Measurements from ENCODE around the gene GSG1L. TPM values are rescaled to one million over a fixed set of nuclear protein-coding genes. Genes with fewer than 3 reads are reported as not detected.
"Not testable (repeated sequence)": the region's sequence is repeated elsewhere in the genome, so short reads cannot be mapped to it uniquely, and the experiment has no call there.

GSG1L gene
- polyA plus RNA-seq, 3 donors = 0.41 to 0.91 (median 0.50) TPM

DNA sequence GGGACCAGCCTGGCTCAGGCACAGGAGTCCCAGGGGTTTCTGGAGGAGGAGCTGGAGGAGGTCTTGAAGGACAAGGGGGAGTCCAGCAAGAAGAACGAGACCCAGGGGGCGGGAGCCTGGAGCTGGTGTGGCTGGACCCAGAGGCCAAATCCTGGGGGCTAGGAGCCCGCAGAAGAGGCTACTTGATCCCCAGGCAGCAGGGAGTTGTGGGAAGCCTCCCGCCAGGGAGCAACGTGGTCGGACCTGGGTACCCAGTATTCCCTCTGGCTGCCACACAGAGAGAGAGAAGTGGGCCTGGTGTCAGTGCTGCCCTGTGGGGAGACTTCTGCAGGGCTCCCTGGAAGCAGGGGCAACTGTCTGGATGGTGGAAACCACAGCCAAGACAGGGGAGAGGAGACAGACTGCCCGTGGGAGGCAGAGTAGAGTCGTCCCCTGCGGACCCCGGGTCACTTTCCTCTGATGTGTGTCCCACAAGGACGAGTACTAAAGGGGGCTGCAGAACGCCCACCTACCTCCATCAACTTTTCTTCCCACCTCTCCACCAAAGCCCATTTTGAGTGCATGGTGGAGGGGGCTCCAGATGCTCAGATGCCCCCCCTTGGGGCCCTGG lies 160.4 kb downstream of the GSG1L start:
- no peak for DNase-seq

DNA sequence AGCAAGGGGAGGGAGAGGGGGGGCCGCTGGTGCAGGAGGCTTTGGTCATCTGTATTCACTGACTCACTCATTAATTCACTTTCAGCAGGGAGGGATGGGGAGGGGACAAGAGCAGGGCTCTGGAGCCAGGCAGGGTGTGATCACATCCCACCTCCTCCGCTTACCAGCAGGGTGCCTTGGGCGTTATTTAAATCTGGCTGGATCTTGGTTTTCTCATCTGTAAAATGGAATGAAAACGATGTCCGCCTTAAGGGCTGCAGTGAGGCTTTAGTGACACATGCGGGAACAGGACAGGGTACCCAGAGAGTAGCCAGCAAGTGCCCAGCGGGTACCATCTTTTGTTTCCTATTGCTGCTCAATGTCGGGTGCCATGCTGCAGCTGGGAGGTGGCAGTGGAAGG lies 161.0 kb downstream of the GSG1L start:
- DNase-seq = no peak

DNA sequence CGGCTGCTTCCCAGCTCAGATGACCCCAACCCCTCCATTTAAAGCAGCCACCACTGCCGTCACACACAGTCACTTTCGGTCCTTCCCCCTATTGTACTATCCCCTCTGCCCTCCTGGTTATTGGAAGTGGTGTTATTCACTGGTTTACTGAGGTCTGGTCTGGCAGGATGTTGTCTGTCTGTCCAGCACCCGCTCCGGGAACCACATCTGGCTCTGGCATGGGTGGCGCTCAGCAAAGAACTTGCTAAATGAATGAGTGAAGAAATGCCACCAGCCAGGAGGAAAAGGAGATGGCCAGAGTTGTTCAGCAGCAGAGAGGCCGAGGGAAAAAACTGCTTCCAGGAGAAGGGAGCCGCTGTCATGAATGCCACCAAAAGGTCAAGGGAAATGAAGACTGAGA lies 161.6 kb downstream of the GSG1L start:
- no peak for DNase-seq

DNA sequence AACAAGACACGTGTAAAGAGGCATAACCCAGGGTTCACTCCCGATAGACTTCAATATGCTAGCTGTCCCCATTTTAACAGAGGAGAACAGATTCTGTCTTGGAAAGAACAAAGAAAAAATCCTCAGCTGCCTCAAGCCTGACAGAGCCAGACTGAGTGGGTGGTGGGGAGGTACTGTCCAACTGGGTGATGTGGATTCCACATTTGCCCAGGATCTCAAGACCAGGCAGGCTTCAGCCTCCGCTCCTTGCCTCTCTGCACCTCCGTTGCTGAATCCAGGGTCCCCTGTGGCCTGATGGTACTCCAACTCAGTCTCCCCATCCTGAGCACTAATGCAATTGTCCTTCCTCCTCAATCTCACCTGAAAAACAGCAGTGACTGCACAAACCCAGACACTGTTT lies 163.8 kb downstream of the GSG1L start:
- DNase-seq = no peak

DNA sequence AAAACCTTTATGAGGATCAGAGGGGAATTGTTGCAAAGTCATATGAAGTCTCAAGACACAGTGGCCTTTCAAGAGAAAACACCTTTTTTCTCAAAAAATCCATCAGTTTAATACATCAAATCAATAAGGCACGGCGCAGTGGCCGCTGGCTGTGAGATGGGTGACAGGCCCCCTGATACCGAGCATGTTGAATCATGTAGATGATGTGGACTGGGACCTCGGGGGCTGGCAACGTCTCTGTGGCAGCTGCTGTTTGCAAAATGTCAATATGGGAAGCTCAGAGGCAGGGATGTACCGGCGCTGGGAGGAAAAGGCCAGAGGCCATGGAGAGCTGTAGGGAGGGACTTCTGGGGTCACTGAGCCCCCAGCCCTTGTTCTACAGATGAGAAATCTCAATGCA lies 169.1 kb downstream of the GSG1L start:
- peak; percentile 17 for DNase-seq

DNA sequence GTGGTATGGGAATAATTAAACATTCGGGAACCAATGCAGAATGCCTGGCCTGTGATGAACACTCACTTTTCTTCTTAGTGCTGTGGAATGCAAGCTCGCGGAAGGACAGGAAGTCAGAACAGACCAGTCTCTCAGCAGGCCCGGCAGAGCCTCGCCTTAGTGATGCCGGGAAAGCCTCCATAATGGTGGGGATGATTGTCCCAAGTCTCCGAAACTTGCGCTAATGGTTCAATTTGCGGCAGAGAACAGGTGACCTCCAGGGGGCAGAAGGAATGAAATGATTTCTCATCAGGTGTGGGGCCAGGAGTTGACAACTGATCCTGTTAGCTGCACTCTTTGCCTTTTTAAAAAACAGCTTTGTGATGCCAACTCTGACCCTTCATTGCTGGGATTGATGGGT lies 170.6 kb downstream of the GSG1L start:
- no peak for DNase-seq

DNA sequence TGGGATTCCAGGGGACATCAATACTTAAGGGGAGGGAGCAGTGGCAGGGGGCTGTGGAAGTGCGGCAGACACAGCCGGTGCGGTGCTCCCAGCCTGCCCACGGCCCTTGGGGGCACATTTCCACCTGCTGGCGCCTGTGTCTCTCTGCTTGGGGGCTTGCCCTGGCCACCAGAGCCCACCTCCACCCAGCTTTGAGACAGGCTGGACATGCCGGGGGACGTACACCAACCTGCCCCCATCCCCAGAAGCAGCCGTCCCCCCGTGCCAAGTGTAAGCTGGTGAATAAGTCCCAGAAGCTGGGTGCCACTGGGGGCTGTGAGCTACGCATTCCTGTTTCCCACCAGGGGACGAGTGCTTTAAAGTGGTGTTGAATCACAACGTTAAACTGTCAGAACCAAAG lies 172.6 kb downstream of the GSG1L start:
- no peak for DNase-seq

DNA sequence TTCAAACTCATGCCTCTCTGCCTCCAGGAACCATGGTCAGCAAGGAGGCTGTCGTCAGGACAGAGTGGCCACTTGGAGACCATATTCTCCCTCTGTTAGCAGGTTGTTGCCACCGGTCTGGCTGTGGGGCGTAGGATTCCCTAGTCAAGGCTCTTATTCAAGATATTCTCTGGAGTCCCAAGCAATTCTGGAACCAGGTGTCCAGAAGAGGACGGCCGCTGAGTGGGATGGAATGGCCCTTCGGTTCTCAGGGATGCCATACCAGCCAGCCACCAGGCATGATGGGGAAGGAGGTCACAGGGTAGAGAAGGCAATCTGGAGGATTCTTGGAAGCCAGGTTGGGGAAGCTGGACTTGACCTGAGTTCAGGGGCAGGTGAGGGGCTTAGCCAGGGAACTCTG lies 173.5 kb downstream of the GSG1L start:
- DNase-seq = no peak

DNA sequence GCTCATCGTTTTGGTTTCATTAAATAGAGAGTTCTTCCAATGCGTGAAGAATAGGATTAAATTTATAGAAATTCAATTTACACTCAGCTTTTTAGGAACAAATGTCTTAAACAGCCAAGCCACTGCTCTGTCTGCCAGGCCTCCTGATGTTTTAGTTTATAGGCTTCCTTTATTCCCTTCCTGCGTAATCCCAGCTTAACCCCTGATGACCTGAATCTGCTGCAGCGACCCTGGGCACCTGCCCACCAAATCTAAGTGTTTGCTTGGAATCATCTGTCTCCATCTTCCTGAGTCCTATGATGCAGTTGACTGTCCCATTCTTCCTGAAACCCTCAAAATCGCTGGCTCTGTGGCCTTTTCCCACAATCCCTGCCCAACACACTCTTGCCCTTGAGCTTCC lies 179.9 kb downstream of the GSG1L start:
- DNase-seq = no peak

DNA sequence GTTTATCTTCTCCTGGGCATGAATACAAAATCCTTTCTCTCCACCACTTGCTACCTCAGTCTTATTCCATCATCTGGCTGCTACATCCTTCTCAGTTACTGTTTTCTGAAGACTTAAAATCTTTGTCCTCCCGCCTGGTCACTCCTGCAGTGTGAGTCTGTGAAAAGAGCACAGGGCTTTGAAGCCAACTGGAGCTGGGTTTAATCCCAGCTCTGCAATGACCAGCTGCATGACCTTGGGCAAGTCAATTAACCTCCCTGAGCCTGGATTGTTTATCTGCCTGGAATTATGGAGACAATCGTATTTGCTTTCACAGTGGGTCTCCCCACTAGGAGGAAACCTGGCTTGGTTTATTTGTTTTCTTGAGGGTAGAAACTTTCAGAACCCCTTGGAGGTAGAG lies 183.2 kb downstream of the GSG1L start:
- no peak for DNase-seq

DNA sequence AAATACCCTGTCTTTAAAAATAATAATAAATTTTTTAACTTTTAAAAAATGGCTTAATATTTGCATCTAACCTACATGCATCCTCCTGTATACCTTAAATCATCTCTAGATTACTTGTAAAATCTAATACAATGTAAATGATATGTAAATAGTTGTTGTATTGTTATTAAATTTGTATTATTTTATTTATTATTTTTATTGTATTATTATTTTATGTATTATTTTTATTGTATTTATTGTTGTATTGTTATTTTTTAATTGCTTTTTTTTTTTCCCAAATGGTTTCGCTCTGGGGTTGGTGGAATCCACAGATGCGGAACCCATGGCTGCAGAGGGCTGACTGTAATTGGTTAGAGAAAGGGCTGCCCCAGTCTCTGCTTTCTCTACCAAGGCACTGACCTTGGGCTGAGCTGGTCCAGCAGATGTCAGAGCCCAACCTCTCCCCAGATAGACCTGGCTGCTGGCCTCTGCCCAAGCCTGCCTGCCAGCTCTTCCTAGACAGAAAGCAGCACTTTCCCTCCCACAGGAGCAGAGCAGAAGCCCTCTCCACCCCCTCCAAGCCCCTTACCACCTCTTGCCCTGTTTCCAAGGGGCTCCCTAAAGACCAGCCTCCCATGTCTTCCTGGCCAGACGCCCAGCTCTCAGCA lies 183.8 kb downstream of the GSG1L start:
- no peak for DNase-seq

DNA sequence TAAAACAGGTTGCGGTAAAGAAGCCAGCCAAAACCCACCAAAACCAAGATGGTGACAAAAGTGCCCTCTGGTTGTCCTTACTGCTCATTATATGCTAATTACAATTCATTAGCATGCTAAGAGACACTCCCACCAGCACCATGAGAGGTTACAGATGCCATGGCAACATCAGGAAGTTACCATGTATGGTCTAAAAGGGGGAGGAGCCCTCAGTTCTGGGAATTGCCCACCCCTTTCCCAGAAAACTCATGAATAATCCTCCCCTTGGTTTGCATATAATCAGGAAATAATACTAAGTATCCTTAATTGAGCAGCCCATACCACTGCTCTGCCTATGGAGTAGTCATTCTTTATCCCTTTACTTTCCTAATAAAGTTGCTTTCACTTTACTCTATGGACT lies 190.9 kb downstream of the GSG1L start:
- not testable (repeated sequence) for DNase-seq

DNA sequence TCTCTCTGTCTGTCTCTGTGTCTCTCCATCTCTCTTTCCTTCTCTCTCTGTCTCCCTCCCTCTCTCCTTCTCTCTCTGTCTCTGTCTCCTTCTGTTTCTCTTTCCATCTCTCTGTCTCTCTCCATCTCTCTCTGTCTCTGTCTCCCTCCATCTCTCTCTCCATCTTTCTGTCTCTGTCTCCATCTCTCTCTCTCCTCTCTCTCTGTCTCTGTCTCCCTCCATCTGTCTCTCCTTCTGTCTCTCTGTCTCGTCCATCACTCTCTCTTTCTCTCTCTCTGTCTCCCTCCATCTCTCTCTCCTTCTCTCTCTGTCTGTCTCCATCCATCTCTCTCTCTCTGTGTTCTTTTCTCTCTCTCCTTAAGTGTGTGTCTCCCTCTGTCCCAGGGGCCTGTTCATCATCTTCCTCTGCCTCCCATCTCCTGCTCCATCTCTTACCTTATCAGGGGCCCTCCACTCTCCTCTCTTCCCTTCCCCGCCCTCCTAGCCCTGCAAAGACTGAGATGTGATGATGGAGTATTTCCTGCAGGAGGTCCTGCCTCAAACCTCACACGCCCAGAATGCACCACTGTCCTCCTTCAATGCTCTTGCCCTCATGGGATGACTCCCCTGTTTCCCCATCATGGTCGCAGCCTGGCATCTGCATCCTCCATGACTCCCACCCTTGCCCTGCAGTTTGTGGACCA lies 193.3 kb downstream of the GSG1L start:
- DNase-seq = no peak

DNA sequence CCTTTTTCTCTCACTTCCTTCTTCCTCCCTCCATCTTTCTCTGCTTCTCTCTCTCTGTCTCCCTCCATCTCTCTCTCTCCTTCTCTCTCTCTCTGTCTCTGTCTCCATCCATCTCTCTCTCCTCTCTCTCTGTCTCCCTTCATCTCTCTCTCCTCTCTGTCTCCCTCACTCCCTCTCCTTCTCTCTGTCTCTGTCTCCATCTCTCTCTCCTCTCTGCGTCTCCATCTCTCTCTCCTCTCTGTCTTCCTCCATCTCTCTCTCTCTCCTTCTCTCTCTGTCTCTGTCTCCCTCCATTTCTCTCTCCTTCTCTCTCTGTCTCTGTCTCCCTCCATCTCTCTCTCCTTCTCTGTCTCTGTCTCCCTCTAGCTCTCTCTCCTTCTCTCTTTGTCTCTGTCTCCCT lies 194.1 kb downstream of the GSG1L start:
- no peak for DNase-seq

DNA sequence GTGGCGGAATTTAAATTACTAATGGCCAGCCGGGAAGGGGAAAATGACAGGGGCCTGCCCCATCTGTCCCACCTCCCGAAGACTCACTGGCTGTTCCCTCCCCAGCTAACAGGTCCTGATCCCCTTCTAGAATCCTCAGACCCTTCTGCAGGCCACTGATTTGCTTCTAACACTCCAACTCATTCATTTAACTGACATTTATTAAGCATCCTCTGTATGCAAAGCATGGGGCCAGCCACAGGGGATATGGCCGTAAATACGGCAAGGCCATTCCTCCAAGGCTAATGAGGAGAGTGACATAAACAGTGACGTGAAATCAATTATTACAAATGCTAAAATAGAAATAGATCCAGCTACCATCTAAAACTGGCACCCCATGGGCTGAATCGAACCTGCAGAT lies 195.3 kb downstream of the GSG1L start:
- DNase-seq = no peak

DNA sequence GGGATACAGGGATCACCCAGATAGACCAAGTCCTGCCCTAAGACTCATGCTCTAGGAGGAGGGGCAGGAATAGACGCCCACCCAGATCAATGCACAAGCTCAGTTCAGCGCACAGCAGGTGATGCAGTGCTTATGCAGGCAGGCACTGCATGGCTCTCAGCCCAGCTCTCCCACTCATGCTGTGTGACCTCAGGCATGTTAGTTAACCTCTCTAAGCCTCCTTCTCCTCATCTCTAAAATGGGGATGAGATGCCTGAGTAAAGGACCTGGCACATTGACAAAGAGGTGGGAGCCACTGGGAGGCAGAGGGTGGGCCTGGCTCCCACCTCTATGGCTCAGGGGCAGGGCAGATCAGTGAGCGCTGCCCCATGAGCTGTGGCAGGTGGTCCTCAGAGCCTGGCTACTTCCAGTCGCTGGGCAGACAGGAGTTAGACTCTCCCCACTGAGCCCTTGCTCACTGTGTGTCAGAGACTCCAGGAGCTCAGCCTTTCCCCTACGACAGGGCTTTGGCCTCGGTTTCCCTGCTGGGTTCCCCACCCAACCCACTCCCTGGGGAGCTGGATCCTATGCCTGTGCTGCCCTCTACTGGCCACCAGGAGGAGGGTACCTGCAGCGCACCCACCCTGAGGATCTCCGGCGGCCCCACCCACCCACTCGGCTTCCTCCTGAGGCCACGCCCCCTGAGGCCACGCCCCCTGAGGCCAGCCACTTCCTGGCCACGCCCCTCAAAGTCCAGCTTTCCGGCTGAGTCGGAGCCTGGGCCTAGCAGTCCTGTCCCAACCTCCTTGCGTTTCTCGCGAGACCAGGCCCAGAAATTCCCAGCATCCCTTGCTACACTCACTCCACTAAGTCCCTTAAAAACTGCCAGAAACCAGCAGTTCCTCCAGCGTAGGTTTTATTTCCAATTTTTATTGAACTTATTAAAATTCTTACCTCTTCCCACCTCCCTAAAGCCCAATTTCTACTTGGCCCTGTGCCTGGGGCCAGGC lies 196.1 kb downstream of the GSG1L start:
- DNase-seq = no peak

DNA sequence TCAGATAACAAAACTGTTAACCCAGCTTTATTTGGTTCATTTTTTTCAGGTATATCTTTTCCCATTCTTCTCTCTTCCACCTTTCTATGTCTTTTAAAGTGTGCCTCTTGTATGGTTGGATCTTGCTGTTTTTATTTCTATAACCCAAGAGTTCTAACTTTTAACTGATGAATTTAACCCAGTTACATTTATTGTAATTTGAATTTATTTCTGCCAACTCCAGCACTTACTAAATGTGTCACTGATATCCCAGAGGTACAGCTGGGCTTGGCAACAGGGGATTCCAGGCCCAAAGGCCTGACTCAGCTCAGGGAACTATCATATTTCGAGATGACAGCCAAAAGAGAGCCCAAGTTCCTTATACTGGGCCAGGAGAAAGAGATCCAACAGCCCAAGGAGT lies 200.1 kb downstream of the GSG1L start:
- DNase-seq = no peak

DNA sequence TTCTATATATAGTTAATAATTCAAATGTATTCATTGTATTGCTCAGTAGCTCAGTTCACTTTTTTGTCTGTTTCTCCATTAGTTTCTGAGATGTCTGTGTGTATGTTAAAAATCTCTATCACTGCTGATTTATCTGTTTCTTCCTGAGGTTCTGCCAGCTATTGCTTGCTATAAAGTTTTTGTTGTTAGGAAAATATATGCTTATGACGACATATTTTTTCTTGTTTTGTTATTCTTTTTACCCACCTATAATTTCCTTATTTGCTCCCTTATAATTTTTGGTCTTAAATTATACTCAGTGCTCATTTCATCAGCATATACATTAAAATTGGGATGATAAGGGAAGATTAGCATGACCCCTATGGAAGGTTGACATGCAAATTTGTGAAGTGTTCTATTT lies 200.6 kb downstream of the GSG1L start:
- no peak for DNase-seq

DNA sequence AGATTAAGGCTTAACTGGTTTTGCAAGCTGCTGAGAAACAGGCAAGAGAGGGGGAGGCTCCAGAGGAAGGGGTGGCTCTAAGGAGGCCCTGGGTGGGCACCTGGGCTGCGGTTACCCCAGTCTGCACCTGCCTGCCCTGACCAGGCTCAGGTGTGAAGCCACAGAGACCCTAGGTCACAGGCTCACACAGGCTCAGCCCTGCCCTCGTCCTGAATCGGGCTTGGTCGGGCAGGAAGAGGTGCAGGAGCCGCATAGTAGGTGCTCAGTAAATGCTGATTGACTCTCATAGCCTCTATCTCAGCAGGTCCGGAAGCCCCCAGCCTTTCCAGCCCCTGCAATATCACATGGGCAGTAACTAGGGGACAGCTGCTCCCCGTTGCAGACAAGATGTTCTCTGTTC lies 203.4 kb downstream of the GSG1L start:
- DNase-seq = no peak

DNA sequence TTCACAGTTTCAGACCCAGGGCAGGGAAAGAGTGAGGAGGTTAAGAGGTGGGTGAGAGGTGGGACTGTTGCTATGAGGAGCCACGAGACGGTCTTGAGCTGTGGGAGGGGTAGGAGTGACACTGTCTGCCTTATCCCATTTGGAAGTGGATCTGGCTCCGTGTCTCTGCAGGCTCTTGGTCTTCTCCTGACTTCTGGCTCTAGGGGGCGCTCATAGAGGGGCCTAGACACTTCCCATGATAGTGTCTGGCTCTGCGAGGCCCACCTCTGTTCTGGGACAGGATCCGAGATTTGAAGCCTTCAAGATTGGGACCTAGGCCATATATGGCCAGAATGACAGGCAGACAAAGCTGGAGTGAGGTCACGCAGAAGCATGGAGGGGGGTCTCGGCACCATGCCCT lies 204.5 kb downstream of the GSG1L start:
- DNase-seq = no peak

DNA sequence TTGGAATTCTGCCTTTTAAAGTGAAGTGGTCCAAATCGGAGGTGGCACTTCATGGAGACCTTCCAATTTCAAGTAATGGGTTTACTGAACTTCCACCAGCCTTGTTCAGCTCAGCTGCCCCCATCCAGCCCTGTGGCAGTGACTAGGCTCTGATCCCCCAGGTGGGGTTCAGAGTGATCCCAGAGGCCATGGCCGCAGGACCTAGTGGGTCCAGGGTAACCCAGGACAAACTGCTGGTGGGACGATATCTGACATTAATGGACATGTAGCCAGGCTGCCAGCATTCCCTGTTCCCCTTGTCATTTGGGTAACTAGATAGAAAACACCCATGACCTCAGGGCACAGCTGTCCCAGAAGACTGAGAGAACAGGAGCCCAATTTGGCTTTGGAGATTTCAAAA lies 209.9 kb downstream of the GSG1L start:
- no peak for DNase-seq

DNA sequence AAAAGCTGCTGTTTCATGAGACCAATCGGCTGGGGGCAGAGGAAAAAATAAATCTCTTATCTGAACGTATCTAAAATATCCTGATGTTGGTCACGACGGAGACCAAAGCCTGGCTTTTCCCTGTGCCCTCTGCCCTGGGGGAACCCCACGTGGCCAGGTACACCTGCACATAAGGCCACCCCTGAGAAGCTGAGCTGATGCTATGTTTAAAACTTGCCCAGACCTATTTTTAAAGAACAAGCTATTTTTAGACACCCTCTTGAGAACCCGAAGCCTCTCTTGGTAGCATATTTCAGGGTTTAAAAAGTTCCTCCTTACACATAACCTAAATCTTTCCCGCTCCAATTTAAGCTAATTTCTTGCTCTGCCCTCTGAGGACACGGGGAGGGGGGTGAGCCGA lies 210.4 kb downstream of the GSG1L start:
- no peak for DNase-seq

Data from renal pelvis (tissue), 4 donors.